DOHH2 (cell line): ENCODE data around the gene TRMT1.

Source experiments
- H3F3A ChIP-seq: fragments of 200-600 bp; sonication (generic), shearing (Covaris generic); 2 replicates; pipeline ENCODE4 v1.6.0; 2016; ENCODE audit warnings: antibody characterized with exemption, mild to moderate bottlenecking; ENCODE audit not compliant: control insufficient read depth, insufficient read depth
- H3K27ac ChIP-seq: fragments of 200-600 bp; sonication (generic); 2 replicates; pipeline ENCODE4 v1.5.1; 2014; ENCODE audit warnings: low read depth, mild to moderate bottlenecking, low read length, moderate library complexity
- H3K27me3 ChIP-seq: fragments of 200-600 bp; sonication (generic); 2 replicates; pipeline ENCODE4 v1.6.1; 2014; ENCODE audit warnings: mild to moderate bottlenecking, low read length, mixed read lengths; ENCODE audit not compliant: control insufficient read depth
- H3K36me3 ChIP-seq: fragments of 200-600 bp; sonication (generic); 2 replicates; pipeline ENCODE4 v1.6.1; 2014; ENCODE audit warnings: mild to moderate bottlenecking, low read length, moderate library complexity, mixed read lengths; ENCODE audit not compliant: control insufficient read depth
- H3K4me1 ChIP-seq: fragments of 200-600 bp; sonication (generic); 2 replicates; pipeline ENCODE4 v1.6.1; 2014; ENCODE audit warnings: mild to moderate bottlenecking, low read length, mixed read lengths; ENCODE audit not compliant: control insufficient read depth
- H3K4me2 ChIP-seq: fragments of 200-600 bp; sonication (generic); 2 replicates; pipeline ENCODE4 v1.6.0; 2014; ENCODE audit warnings: mild to moderate bottlenecking, low read length, moderate library complexity
- H3K4me3 ChIP-seq: fragments of 200-600 bp; sonication (generic); 2 replicates; pipeline ENCODE4 v1.5.1; 2014; ENCODE audit warnings: mild to moderate bottlenecking, low read length, mixed read lengths
- H3K79me2 ChIP-seq: fragments of 200-600 bp; sonication (generic); 2 replicates; pipeline ENCODE4 v1.6.1; 2014; ENCODE audit warnings: mild to moderate bottlenecking, low read length, mixed read lengths; ENCODE audit not compliant: control insufficient read depth
- H3K9me2 ChIP-seq: fragments of 200-600 bp; sonication (generic); replicated peaks from 2 replicates; pipeline ENCODE4 v1.6.1; 2014; ENCODE audit warnings: mild to moderate bottlenecking, low read length, mixed read lengths; ENCODE audit not compliant: control insufficient read depth
- H3K9me3 ChIP-seq: fragments of 200-600 bp; sonication (generic); 2 replicates; pipeline ENCODE4 v1.6.1; 2014; ENCODE audit warnings: antibody characterized with exemption, low read length, mixed read lengths; ENCODE audit not compliant: control insufficient read depth, insufficient read depth
- H4K20me1 ChIP-seq: fragments of 200-600 bp; sonication (generic); 2 replicates; pipeline ENCODE4 v1.6.0; 2014; ENCODE audit warnings: low read depth, mild to moderate bottlenecking, antibody characterized with exemption, low read length, moderate library complexity; ENCODE audit not compliant: control insufficient read depth, insufficient read depth
- CTCF ChIP-seq: fragments of 200-600 bp; sonication (generic); IDR thresholded peaks from one replicate; pipeline ENCODE4 v1.5.1; 2014; ENCODE audit warnings: antibody characterized with exemption, mild to moderate bottlenecking, low read depth, low read length; ENCODE audit not compliant: poor library complexity, severe bottlenecking
- EZH2phosphoT487 ChIP-seq: fragments of 200-600 bp; sonication (generic); IDR thresholded peaks from 2 replicates; pipeline ENCODE4 v1.6.1; 2017; ENCODE audit warnings: borderline replicate concordance, mild to moderate bottlenecking, antibody characterized with exemption, low read length, moderate library complexity, mixed read lengths

The TRMT1 gene

DNA sequence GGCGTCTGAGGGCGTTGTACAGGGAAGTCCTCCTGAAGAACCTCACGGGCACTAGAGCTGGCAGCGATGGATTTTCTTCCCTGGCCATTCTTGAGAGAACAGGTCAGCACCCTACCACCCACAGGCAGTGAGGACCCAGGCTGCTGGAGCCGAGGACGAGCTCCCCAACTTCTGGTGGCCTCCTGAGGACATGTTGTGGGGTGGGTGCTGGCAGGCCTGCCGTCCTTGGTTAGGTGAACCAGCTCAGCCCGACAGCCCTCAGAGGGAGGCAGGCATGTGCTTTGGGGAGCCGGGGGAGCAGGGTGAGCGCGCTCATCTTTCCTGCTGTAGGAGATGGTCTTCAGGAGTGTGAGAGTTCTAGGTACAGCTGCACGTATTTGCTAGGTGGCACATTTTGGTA, 29.2 kb downstream of the TRMT1 start:
- Histone ChIP-seq H4K20me1 (no peaks in the 10 kb centered on the region), H3K4me2 (no peak overlapping the region), H3K79me2 (no peaks in the 10 kb centered on the region), H3K9me3 (no peaks in the 10 kb centered on the region), H3K4me3 (no peak overlapping the region), H3K27ac (no peak overlapping the region), H3K27me3 (peaks cover 11% of the 10 kb centered on the region; the same call in 1 of the 2 replicates), H3K9me2 (no peaks in the 10 kb centered on the region), H3K4me1 (0 out of 2 replicates have a peak, but pooled peaks cover 2% of the 10 kb centered on the region), H3K36me3 (no peaks in the 10 kb centered on the region), H3F3A (no peaks in the 10 kb centered on the region)
- TF ChIP-seq CTCF (no peak), EZH2phosphoT487 (no peak)

GRCh38 chr19:13086341-13086740, 30.2 kb downstream of the TRMT1 start:
- H3K36me3 ChIP-seq, result no peaks in the 10 kb centered on the region
- H3K79me2 ChIP-seq, result no peaks in the 10 kb centered on the region
- no peak for TF ChIP-seq CTCF
- TF ChIP-seq EZH2phosphoT487, result no peak
- no peak overlapping the region for H3K27ac ChIP-seq
- no peaks in the 10 kb centered on the region for H4K20me1 ChIP-seq
- H3K4me2 ChIP-seq, result no peak overlapping the region
- H3F3A ChIP-seq, result no peaks in the 10 kb centered on the region
- no peaks in the 10 kb centered on the region for H3K9me2 ChIP-seq
- H3K9me3 ChIP-seq, result no peaks in the 10 kb centered on the region
- peaks cover 11% of the 10 kb centered on the region; the same call in 1 of the 2 replicates for H3K27me3 ChIP-seq
- 0 out of 2 replicates have a peak, but pooled peaks cover 1% of the 10 kb centered on the region for H3K4me1 ChIP-seq
- no peak overlapping the region for H3K4me3 ChIP-seq

DNA sequence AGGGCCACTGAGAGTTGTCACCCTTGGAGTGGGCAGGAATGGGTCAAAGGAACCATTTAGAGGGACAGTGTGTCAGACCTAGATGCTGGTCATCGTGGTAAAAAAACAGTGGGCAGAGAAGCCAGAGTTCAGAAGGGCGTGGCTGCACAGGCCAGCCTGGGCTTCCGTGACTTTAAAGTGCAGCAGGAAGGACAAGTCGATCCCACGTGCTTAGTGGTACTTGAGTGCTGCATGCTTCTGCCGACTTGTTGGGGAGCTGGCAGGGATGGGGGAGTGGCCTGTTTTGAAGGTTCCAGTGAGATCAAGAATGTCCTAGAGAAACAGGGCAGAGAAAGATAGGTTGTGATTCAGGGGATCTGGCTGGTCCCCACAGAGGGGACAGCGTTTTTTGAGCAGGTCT, 30.9 kb downstream of the TRMT1 start:
- Histone ChIP-seq H3K9me2 (no peaks in the 10 kb centered on the region), H3K27me3 (peaks cover 11% of the 10 kb centered on the region; the same call in 1 of the 2 replicates), H3K79me2 (no peaks in the 10 kb centered on the region), H3K4me3 (no peak overlapping the region), H3K36me3 (no peaks in the 10 kb centered on the region), H3F3A (no peaks in the 10 kb centered on the region), H3K9me3 (no peaks in the 10 kb centered on the region), H3K4me2 (no peak overlapping the region), H3K27ac (no peak overlapping the region), H3K4me1 (no peaks in the 10 kb centered on the region), H4K20me1 (no peaks in the 10 kb centered on the region)
- no peak for TF ChIP-seq CTCF
- TF ChIP-seq EZH2phosphoT487, result no peak
